HG02642 (cell line): ENCODE data around the gene CHAT.
"Not testable (repeated sequence)": the region's sequence is repeated elsewhere in the genome, so short reads cannot be mapped to it uniquely, and the experiment has no call there.

ENCODE experiments used
- ATAC-seq: cut with Tn5 transposase; IDR thresholded peaks from one replicate; pipeline ENCODE4 v1.9.1; 2021; ENCODE audit warnings: mild to moderate bottlenecking; ENCODE audit not compliant: unreplicated experiment, poor library complexity

Gene CHAT

DNA sequence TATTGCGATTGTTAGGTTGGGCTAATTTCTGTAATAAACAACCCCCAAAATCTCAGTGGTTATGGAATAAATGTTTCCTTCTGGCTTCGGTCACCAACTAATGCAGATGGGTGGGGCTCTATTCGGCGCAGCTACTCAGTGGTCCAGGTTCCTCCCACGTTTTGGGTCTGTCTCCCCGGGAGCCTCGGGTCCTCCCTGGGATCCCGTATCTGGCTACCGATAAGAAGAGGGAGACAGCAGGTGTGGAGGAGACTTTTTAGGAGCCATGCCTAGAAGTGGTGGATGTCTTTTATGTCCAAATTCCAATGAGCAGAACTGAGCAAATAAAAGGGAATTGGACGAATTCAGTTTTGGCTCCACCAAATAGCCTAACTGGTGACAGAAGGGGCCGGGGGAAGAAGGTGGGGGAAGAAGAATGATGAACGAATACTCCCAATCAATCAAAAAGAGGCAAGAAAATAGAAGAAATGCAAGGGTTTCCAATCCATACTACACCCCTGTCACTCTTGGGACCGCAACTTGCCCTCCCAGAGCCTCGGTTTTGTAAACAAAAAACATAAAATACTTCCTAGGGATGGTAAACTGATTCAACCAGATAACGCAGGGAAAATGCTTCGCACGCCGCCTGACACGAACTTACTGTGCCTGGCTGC lies 65.1 kb downstream of the CHAT start:
- no peak for ATAC-seq

- no peak for ATAC-seq
Measured at GRCh38 chr10:49679480-49679893, 65.7 kb downstream of the CHAT start, which contains the start of gene C10orf53. C10orf53 (plus strand) TSS chr10:49679651; CDS start chr10:49679698, 47 bp downstream.

DNA sequence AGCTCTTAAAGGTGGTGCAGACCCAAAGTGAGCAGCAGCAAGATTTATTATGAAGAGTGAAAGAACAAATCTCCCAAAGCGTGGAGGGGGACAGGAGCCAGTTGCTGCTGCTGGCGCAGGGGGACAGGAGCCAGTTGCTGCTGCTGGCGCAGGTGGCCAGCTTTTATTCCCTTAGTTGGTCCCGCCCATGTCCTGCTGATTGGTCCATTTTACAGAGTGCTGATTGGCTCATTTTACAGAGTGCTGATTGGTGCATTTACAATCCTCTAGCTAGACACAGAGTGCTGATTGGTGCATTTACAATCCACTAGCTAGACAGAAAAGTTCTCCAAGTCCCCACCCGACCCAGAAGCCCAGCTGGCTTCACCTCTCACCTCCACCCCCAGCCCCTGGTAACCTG lies 68.6 kb downstream of the CHAT start:
- ATAC-seq = not testable (repeated sequence)

GRCh38 chr10:49682879-49683278 lies 69.0 kb downstream of the CHAT start:
- ATAC-seq = no peak

GRCh38 chr10:49686651-49687050 lies 72.8 kb downstream of the CHAT start:
- no peak for ATAC-seq

DNA sequence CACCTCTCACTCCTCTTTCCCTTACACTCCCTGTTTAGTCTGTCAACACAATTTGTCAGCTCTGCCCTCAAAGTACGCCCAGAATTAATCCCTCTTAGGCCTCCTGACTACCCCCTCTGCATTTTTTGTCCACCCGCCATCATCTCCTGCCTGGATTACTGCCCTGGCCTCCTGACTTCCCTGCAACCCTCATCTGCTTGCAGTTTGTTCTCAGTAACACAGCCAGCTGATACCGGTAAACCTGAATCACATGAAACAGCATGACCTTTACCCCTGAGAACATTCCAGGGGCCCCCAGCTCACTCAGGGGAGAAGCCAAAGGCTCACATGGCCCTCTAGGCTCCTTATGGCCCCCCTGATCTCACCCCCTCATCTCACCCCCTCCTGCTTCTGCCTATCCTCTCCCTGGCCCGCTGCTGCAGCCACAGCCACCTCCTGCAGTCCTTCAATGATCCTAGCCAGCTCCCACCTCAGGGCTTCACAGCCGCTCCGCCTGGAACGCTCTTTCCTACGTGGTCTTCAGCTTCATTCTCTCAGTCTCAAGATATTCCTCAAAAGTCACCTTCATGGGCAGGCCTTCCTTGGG lies 74.5 kb downstream of the CHAT start:
- ATAC-seq = no peak

GRCh38 chr10:49688920-49689319 lies 75.1 kb downstream of the CHAT start:
- ATAC-seq = no peak

DNA sequence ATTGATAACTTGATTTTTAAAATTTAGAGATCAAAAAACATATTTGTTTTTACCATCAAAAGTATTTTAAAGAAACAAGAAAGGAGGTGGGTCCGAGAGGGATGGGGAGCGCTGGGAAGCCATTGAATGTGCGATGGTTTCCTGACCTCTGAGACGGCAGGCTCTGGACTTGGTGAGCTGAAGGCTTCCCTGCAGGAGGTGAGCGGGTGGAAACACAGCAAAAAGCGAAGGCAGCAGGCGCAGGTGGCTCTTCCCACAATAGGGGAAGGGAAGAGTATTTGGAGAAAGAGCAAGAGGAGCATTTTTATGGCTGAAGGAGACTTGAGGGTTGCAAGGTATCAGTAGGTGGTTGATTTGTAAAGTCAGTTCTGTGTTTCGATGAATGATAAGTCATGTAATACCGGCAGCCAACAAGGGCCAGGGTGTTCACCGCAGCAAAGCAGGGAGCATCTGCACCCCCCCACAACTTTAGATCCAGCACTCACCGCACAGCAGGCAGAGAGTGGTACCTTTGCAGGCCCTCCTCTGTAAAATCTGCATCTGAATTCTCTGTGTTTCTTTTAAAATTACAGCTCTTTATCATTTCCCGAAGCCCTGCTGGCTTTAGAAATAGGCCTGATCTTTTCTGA lies 76.2 kb downstream of the CHAT start:
- no peak for ATAC-seq

- ATAC-seq = no peak
Measured at GRCh38 chr10:49690698-49691356, 77.0 kb downstream of the CHAT start.

- ATAC-seq = no peak
Measured at GRCh38 chr10:49691588-49691987, 77.8 kb downstream of the CHAT start.

DNA sequence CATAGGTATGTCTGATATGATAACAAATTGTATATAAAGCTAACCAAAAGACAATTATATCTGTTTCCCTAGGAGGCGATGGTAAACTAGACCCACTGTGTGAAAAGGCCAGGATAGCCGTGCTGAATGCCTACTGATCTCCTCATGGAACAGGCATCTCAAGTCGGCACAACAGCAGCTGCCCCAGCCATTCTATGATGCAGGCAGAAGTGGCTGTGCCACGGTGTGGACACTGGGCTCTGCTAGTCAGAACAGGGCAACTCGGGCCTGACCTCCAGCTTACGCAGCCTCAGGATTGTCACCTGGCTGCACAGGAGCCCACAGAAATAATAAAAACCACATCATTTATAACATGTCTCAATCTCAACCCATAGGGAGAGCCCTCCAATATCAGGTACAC lies 80.6 kb downstream of the CHAT start:
- ATAC-seq = no peak

GRCh38 chr10:49696311-49696710 lies 82.5 kb downstream of the CHAT start:
- no peak for ATAC-seq

GRCh38 chr10:49698679-49699078 lies 84.8 kb downstream of the CHAT start:
- no peak for ATAC-seq

GRCh38 chr10:49700211-49700610 lies 86.4 kb downstream of the CHAT start:
- no peak for ATAC-seq

- no peak for ATAC-seq
Measured at GRCh38 chr10:49700997-49701396, 87.2 kb downstream of the CHAT start.

- ATAC-seq = no peak
Measured at GRCh38 chr10:49707585-49707984, 93.7 kb downstream of the CHAT start.

GRCh38 chr10:49709934-49710333 lies 96.1 kb downstream of the CHAT start:
- ATAC-seq = no peak

DNA sequence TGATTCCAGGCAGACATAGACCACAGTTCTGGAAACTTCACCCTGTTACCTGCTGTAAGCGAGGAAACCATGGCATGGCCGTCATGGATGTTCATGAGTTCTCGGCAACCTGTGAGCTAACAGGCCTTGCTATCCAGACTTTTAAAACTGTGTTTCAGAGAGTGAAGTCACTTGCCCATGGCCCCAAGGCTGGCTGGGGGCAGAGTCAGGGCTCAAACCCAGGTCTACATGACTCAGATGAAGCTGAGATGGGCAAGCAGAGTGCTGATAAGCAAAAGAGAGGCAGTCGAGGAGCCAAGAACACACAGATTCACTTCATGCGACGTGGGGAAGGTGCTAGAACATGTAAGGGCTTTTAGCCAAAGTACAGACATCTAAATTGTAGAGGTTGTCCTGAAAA lies 97.1 kb downstream of the CHAT start:
- ATAC-seq = no peak

GRCh38 chr10:49711481-49711880 lies 97.6 kb downstream of the CHAT start:
- no peak for ATAC-seq

DNA sequence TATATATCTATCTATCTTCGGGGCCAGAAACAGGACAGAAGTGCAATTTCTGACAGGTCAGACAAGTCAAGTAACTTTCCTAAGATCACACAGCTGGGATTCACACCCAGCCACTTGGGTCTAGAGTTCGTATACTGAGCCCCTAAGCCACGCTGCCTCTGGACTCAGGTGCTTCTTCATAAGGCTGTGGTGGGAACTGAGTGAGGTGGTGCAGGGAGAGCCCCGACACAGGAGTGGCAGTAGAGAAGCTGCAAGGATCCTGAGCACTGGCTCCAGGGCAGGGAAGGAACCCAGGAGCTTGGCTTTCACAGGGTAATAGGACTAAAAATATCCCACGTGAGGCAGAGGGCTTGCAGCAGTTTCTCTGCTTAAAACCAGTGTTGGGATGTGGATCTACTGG lies 99.4 kb downstream of the CHAT start:
- no peak for ATAC-seq
